ENCODE measurements around the gene BCL2L12.

DNA sequence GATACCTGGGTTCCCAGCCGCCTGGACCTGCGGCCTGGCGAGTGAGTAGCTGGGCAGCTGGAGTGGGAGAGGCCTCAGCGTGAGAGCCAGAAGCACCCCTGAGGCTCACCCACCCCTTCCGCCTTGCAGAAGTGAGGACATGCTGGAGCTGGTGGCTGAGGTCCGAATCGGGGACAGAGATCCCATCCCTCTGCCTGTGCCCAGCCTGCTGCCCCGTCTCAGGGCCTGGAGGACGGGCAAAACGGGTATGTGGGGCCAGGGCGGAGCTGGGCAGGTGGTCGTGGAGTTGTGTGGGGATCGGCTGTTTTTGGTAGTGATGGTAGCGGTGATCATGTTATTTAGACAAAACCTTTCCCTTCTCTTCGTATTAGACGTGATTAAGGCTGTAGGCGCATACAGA lies 19.1 kb upstream of the BCL2L12 start:
- TF ChIP-seq, protein P1, sequence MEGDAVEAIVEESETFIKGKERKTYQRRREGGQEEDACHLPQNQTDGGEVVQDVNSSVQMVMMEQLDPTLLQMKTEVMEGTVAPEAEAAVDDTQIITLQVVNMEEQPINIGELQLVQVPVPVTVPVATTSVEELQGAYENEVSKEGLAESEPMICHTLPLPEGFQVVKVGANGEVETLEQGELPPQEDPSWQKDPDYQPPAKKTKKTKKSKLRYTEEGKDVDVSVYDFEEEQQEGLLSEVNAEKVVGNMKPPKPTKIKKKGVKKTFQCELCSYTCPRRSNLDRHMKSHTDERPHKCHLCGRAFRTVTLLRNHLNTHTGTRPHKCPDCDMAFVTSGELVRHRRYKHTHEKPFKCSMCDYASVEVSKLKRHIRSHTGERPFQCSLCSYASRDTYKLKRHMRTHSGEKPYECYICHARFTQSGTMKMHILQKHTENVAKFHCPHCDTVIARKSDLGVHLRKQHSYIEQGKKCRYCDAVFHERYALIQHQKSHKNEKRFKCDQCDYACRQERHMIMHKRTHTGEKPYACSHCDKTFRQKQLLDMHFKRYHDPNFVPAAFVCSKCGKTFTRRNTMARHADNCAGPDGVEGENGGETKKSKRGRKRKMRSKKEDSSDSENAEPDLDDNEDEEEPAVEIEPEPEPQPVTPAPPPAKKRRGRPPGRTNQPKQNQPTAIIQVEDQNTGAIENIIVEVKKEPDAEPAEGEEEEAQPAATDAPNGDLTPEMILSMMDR (IDR thresholded peaks at IDR 0.05) = no peak
- TF ChIP-seq ZFX (IDR thresholded peaks at IDR 0.05; ENCODE audit: borderline replicate concordance) = no peak
